Right lobe of liver (tissue), 6 donors: Measurements from ENCODE around the gene ADIPOR2. TPM values are rescaled to one million over a fixed set of nuclear protein-coding genes. Genes with fewer than 3 reads are reported as not detected.

Source experiments
- ATAC-seq, 4 donors: fragments of 200-7000 bp; cut with Tn5 transposase; one replicate each; pipeline ENCODE4 v1.9.1; 2020; ENCODE audit warnings: mild to moderate bottlenecking in 4 of 4, moderate library complexity in 4 of 4
- DNase-seq, 3 donors: peaks; one replicate each; pipeline ENCODE4 v3.0.0-alpha.2; 2020
- H3K27ac ChIP-seq, 3 donors: fragments of 200-600 bp; one replicate each; pipeline ENCODE4 v1.8.0; 2022
- H3K27me3 ChIP-seq, 2 donors: fragments of 200-600 bp; one replicate each; pipeline ENCODE4 v1.8.0; 2022
- H3K36me3 ChIP-seq, 4 donors: fragments of 200-600 bp; sonication (generic) in 1 of 4; one replicate each; pipeline versions ENCODE4 v1.5.1 to v1.8.0; 2017 to 2022; ENCODE audit warnings: control low read depth in 1 of 4
- H3K4me1 ChIP-seq, 4 donors: fragments of 200-600 bp; sonication (generic) in 1 of 4; one replicate each; pipeline versions ENCODE4 v1.5.1 to v1.8.0; 2017 to 2022; ENCODE audit warnings: control low read depth in 1 of 4
- H3K4me3 ChIP-seq, 3 donors: fragments of 200-600 bp; one replicate each; pipeline ENCODE4 v1.8.0; 2022
- H3K9me3 ChIP-seq, 4 donors: fragments of 200-600 bp; sonication (generic) in 1 of 4; one replicate each; pipeline versions ENCODE4 v1.5.1 to v1.8.0; 2017 to 2022; ENCODE audit warnings: control low read depth in 1 of 4
- CTCF ChIP-seq, 4 donors: fragments of 200-600 bp in 3 of 4; fragments of 450-650 bp in 1 of 4; IDR thresholded peaks; one replicate each; pipeline versions ENCODE4 v1.5.1 to v1.8.0; 2016 to 2022; ENCODE audit warnings: antibody characterized with exemption in 4 of 4, mild to moderate bottlenecking in 2 of 4
- POLR2A ChIP-seq: fragments of 450-650 bp; IDR thresholded peaks from one replicate; pipeline ENCODE4 v1.6.1; 2017; ENCODE audit warnings: antibody characterized with exemption, mild to moderate bottlenecking
- WGBS: methylation state at CpG from one replicate; pipeline ENCODE4 v1.1.6; 2018; ENCODE audit warnings: low coverage, low lambda C conversion rate; ENCODE audit not compliant: insufficient coverage; ENCODE audit errors: missing lambda C conversion rate; 5-methylcytosine and 5-hydroxymethylcytosine counted together
- intact Hi-C, 2 donors: fragments of 100-400 bp; cut with DNase I; formaldehyde crosslinking; loops; one replicate each; pipeline versions ENCODE4 v1.11.2 to v1.14.1; 2022
- total RNA-seq, 6 experiments: library from RNA; depleted of rRNA in 2 of 6; stranded (reverse); fragments of >200 nt in 2 of 6; fragmentation: NEBNext Ultra II Directional in 3 of 6; extraction: Animal tissue kit (Norgen Biotek cat#: 25700) in 3 of 6; gene quantifications; one replicate each; pipeline versions ENCODE4 v1.1.0 to v1.2.4, GENCODE V29; 2016 to 2023
- donor health status: DM: no; HTN: yes; CAD: no.
- donor health status: DM: no; HTN: no; CAD: no.
- donor health status: DM: no; HTN: no; CAD: no.
- donor health status: DM: no; HTN: yes; CAD: no.
- donor health status: DM: no; HTN: yes; CAD: no.

ADIPOR2 gene
- total RNA-seq, 6 experiments from 2014 or later: 46.5 to 108 (median 59.8) TPM

GRCh38 chr12:1761857-1762256 is 71.0 kb downstream of the ADIPOR2 start:
- ATAC-seq: no peak
- no peaks in the 10 kb centered on the region for H3K9me3 ChIP-seq
- H3K4me3 ChIP-seq: no peak overlapping the region
- no peak for TF ChIP-seq POLR2A
- TF ChIP-seq CTCF (IDR thresholded peaks at IDR 0.05): no peak
- no peak overlapping the region for H3K27ac ChIP-seq
- no peak for DNase-seq
- peaks cover 0 to 45% (median 8%) of the 10 kb centered on the region in 4 donors for H3K4me1 ChIP-seq
- intact Hi-C loops: no loop called here
- H3K27me3 ChIP-seq: no peaks in the 10 kb centered on the region
- H3K36me3 ChIP-seq: no peaks in the 10 kb centered on the region
- 90% methylated on average over 3 of the region's 3 CpGs for WGBS

- H3K9me3 ChIP-seq: no peaks in the 10 kb centered on the region
- no peaks in the 10 kb centered on the region for H3K36me3 ChIP-seq
- DNase-seq (no peak), ATAC-seq (no peak)
- no peak overlapping the region for H3K4me3 ChIP-seq
- 86% methylated on average over 2 of the region's 2 CpGs for WGBS
- TF ChIP-seq POLR2A (no peak), CTCF (IDR thresholded peaks at IDR 0.05) (no peak)
- no peaks in the 10 kb centered on the region for H3K27me3 ChIP-seq
- H3K4me1 ChIP-seq: peaks cover 0 to 53% (median 8%) of the 10 kb centered on the region in 4 donors
- H3K27ac ChIP-seq: no peak overlapping the region
- intact Hi-C loops: no loop called here
Measured at GRCh38 chr12:1763153-1763552, 72.3 kb downstream of the ADIPOR2 start.

GRCh38 chr12:1766110-1766509 is 75.2 kb downstream of the ADIPOR2 start:
- Histone ChIP-seq H3K4me3 (no peak overlapping the region), H3K4me1 (peaks cover 0 to 55% (median 4%) of the 10 kb centered on the region in 4 donors), H3K27me3 (no peaks in the 10 kb centered on the region), H3K9me3 (no peaks in the 10 kb centered on the region), H3K27ac (peak overlapping the region in 1 of 3 donors; percentile 1), H3K36me3 (no peaks in the 10 kb centered on the region)
- no peak for ATAC-seq
- DNase-seq: no peak
- intact Hi-C loops: no loop called here
- TF ChIP-seq POLR2A: no peak
- no peak for TF ChIP-seq CTCF (IDR thresholded peaks at IDR 0.05)
- WGBS: 47% methylated on average over 1 of the region's 1 CpG

GRCh38 chr12:1767407-1768090 is 76.7 kb downstream of the ADIPOR2 start:
- TF ChIP-seq POLR2A: no peak
- no peak for TF ChIP-seq CTCF (IDR thresholded peaks at IDR 0.05)
- Histone ChIP-seq H3K4me3 (no peak overlapping the region), H3K9me3 (no peaks in the 10 kb centered on the region), H3K27me3 (no peaks in the 10 kb centered on the region), H3K27ac (peak overlapping the region in 2 of 3 donors; percentile 6 to 76), H3K36me3 (no peaks in the 10 kb centered on the region), H3K4me1 (peaks cover 0 to 60% (median 4%) of the 10 kb centered on the region in 4 donors)
- ATAC-seq (peak; percentile 28 to 69 (median 53)), DNase-seq (no peak)
- intact Hi-C loops: no loop called here
- 47% methylated on average over 1 of the region's 1 CpG for WGBS
